Colonic mucosa (tissue), 4 donors: ENCODE measurements around the gene ACACA. TPM values are rescaled to one million over a fixed set of nuclear protein-coding genes. Genes with fewer than 3 reads are reported as not detected.

ENCODE experiments used
- DNase-seq: peaks from one replicate; pipeline ENCODE4 v3.0.0-alpha.2; 2020
- H3K27ac ChIP-seq: fragments of 200-600 bp; one replicate; pipeline ENCODE4 v1.8.0; 2021
- H3K27me3 ChIP-seq: fragments of 200-600 bp; one replicate; pipeline ENCODE4 v1.8.0; 2021
- H3K36me3 ChIP-seq: fragments of 200-600 bp; one replicate; pipeline ENCODE4 v1.8.0; 2021
- H3K4me1 ChIP-seq: fragments of 200-600 bp; one replicate; pipeline ENCODE4 v1.8.0; 2021; ENCODE audit warnings: mild to moderate bottlenecking
- H3K4me3 ChIP-seq: fragments of 200-600 bp; one replicate; pipeline ENCODE4 v1.8.0; 2021
- H3K9ac ChIP-seq, 2 donors: one replicate each; pipeline ENCODE4 v1.7.0; 2013; ENCODE audit warnings: control low read depth in 2 of 2, low read depth in 2 of 2, low read length in 2 of 2
- H3K9me3 ChIP-seq: fragments of 200-600 bp; one replicate; pipeline ENCODE4 v1.8.0; 2021
- intact Hi-C: fragments of 100-400 bp; cut with DNase I; formaldehyde crosslinking; loops from one replicate; pipeline ENCODE4 v1.14.1; 2022
- total RNA-seq, 2 donors: library from RNA; stranded (reverse); fragmentation: NEBNext Ultra II Directional in 1 of 2; extraction: Animal tissue kit (Norgen Biotek cat#: 25700) in 1 of 2; gene quantifications; one replicate each; pipeline ENCODE4 v1.2.1, GENCODE V29; 2021
- TF ChIP-seq, protein P1 (sequence below): fragments of 200-600 bp; IDR thresholded peaks from one replicate; pipeline ENCODE4 v1.8.0; 2022; ENCODE audit warnings: antibody characterized with exemption, mild to moderate bottlenecking
- donor health status: healthy.
- donor health status: DM: no; HTN: no; CAD: no.
- donor health status: DM: no; HTN: no; CAD: no.

Gene ACACA
- total RNA-seq, 2 donors from 2014 or later = 59.5 to 72.6 TPM

DNA sequence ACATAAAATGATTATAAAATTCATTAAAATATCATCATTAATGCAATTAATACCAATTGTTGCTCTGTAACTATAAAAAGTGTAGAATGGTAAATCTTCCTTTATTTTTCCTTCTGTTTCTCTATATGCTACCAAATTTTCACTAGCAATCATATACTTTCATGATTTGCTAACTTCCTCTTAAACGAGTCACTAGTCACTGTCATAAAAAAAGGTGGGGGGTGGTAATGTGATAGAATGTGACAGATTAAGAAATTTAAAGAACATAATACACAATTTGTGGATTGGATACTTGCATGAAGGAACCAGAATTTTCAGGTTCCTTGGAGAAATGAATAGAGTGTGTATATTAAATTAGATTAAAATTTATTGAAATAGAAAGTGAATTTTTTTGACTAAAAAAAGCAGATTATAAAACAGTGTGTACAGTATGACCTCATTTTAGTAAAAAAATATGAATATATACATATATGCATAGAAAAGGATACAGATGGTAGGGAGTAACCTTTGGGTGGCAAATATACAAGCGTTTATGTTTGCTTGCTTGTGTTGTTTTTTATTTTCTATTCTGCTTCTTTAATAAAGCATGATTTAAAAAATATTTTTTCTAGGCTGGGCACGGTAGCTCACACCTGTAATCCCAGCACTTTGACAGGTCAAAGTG is 87.6 kb downstream of the ACACA start:
- Histone ChIP-seq H3K36me3 (no peaks in the 10 kb centered on the region), H3K4me1 (no peaks in the 10 kb centered on the region), H3K27ac (no peak overlapping the region), H3K9me3 (no peaks in the 10 kb centered on the region), H3K4me3 (no peak overlapping the region), H3K27me3 (no peaks in the 10 kb centered on the region), H3K9ac (no peak overlapping the region)
- intact Hi-C loops = no loop called here
- TF ChIP-seq, protein P1, sequence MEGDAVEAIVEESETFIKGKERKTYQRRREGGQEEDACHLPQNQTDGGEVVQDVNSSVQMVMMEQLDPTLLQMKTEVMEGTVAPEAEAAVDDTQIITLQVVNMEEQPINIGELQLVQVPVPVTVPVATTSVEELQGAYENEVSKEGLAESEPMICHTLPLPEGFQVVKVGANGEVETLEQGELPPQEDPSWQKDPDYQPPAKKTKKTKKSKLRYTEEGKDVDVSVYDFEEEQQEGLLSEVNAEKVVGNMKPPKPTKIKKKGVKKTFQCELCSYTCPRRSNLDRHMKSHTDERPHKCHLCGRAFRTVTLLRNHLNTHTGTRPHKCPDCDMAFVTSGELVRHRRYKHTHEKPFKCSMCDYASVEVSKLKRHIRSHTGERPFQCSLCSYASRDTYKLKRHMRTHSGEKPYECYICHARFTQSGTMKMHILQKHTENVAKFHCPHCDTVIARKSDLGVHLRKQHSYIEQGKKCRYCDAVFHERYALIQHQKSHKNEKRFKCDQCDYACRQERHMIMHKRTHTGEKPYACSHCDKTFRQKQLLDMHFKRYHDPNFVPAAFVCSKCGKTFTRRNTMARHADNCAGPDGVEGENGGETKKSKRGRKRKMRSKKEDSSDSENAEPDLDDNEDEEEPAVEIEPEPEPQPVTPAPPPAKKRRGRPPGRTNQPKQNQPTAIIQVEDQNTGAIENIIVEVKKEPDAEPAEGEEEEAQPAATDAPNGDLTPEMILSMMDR = no peak
- no peak for DNase-seq

DNA sequence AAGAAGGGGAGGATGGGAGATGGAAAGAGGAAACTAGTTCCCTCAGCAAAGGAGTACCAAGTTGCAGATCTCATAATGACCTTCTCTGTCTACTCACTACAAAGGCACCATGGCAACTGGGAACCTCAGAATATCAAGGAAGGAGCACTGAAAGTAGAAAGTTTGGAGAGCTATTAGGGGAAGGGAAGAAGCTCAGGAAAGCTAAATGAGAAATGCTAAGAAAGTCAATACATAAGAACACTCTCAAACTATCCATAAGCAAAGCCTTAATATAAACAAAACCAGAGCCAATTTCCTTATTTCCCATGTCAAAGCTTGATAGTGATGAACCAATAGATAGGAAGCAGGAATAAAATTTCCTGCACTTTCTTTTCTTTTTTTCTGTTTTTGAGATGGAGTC is 88.8 kb downstream of the ACACA start:
- H3K36me3 ChIP-seq = no peaks in the 10 kb centered on the region

DNA sequence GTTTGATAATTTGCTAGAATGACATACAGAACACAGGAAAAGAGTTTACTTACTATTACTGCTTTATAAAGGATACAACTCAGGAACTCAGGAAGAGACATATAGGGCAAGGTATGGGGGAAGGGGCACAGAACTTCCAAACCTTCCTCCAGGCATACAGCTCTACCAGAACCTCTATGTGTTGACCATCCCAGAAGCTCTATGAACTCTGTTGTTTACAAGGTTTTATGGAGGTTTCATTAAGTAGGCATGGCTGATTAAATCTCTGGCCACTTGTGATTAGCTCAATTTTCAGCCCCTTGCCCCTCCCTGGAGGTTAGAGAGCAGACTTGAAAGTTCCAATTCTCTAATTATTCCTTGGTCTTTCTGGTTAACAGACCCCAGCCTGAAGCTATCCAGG is 91.0 kb downstream of the ACACA start:
- intact Hi-C loops = no loop called here
- no peaks in the 10 kb centered on the region for H3K36me3 ChIP-seq
- H3K27me3 ChIP-seq = no peaks in the 10 kb centered on the region
- H3K4me3 ChIP-seq = no peak overlapping the region
- no peaks in the 10 kb centered on the region for H3K9me3 ChIP-seq
- H3K27ac ChIP-seq = no peak overlapping the region
- TF ChIP-seq, protein P1 = no peak
- no peak for DNase-seq
- no peak overlapping the region for H3K9ac ChIP-seq
- H3K4me1 ChIP-seq = no peaks in the 10 kb centered on the region

More for the DNA sequence above, 88.8 kb downstream of the ACACA start:
- no peak for DNase-seq
- Histone ChIP-seq H3K4me3 (no peak overlapping the region), H3K27me3 (no peaks in the 10 kb centered on the region), H3K9me3 (no peaks in the 10 kb centered on the region), H3K4me1 (no peaks in the 10 kb centered on the region), H3K27ac (no peak overlapping the region), H3K9ac (no peak overlapping the region)
- TF ChIP-seq, protein P1 = no peak
- intact Hi-C loops = no loop called here

DNA sequence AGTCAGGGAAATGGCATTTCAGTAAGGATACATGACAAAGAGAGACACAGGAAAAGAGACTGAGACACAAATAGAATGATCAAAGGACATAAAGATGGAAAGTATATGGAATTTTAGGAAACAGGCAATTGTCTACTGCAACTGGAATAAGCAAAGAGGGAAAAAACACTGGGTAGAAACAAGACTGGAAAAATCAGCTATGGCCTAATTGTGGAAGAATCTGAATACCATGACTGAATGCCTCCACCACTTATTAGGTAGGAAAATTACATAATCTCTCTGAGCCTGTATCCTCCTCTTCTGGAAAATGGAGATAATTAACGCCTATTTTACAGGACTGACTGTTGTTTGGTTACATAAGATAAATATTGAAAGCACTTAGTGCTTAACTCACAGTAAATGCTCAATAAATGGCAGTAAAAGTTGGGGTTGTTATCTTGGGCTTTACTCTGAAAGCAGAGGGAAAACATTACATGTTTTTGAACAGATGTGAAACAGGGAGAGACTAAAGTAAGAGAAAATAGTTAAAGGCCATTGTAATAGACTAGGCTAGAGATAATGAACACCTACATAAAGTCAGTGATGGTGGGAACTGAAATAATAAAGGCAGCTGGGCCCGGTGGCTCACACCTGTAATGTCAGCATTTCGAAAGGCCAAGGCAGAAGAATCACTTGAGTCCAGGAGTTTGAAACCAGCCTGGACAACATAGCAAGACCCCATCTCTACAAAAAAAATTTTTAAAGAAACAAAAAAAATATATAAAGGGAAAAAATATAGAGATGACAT is 94.3 kb downstream of the ACACA start:
- Histone ChIP-seq H3K36me3 (no peaks in the 10 kb centered on the region), H3K4me3 (no peak overlapping the region), H3K27ac (no peak overlapping the region), H3K9ac (no peak overlapping the region), H3K4me1 (no peaks in the 10 kb centered on the region), H3K9me3 (no peaks in the 10 kb centered on the region), H3K27me3 (no peaks in the 10 kb centered on the region)
- intact Hi-C loops = no loop called here
- DNase-seq = no peak
- TF ChIP-seq, protein P1 = no peak

DNA sequence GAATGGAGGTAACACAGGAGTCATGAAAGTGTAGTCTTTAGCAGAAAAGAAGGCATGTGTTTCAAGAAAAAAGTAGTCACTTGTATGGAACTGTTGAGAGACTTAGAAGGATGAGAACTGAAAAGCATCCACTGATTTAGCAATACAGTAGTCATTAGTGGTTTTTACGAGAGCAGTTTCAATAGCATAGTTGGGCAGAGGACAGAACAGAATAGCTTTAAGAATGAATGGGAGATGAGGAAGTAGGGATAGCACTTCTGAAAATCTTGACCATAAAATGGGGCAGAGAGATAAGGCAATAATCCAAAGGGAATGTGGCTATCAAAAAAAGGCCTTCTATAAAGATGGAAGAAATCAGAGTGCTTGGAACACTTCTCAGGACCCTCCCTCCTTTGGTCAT is 95.7 kb downstream of the ACACA start:
- TF ChIP-seq, protein P1 = no peak
- H3K4me1 ChIP-seq = no peaks in the 10 kb centered on the region
- H3K36me3 ChIP-seq = no peaks in the 10 kb centered on the region
- H3K4me3 ChIP-seq = no peak overlapping the region
- intact Hi-C loops = no loop called here
- DNase-seq = no peak
- H3K9me3 ChIP-seq = no peaks in the 10 kb centered on the region
- H3K27ac ChIP-seq = no peak overlapping the region
- H3K27me3 ChIP-seq = no peaks in the 10 kb centered on the region
- H3K9ac ChIP-seq = no peak overlapping the region
